B cell (primary cell): ENCODE data around the gene BBS1. TPM values are rescaled to one million over a fixed set of nuclear protein-coding genes. Genes with fewer than 3 reads are reported as not detected.

ENCODE experiments used
- ATAC-seq: fragments of 200-7000 bp; cut with Tn5 transposase; one replicate; pipeline ENCODE4 v1.10.0; 2021; ENCODE audit warnings: low read depth, mild to moderate bottlenecking, moderate number of reproducible peaks, moderate library complexity
- CTCF ChIA-PET: fragments of 350-600 bp; sonication (Branson Sonifier 250); formaldehyde crosslinking; loops from one replicate; lab custom pipeline; 2021; ENCODE audit warnings: antibody characterized with exemption, inconsistent platforms; lab: Charles Lee
- POLR2A ChIA-PET: fragments of 350-600 bp; sonication (Branson Sonifier 250); formaldehyde crosslinking; loops from one replicate; lab custom pipeline; 2021; ENCODE audit warnings: antibody characterized with exemption; lab: Charles Lee
- DNase-seq: peaks from one replicate; pipeline ENCODE4 v3.0.0; 2013
- H2AFZ ChIP-seq: 2 replicates; pipeline ENCODE4 v1.6.1; 2012; ENCODE audit warnings: mild to moderate bottlenecking, low read depth, low read length; ENCODE audit not compliant: insufficient read depth, poor library complexity, severe bottlenecking
- H3K27ac ChIP-seq, 2 donors: 1 replicate in 1 of 2; 2 replicates in 1 of 2; pipeline ENCODE4 v1.5.1; 2012 to 2013; ENCODE audit warnings: low read length in 2 of 2, mild to moderate bottlenecking in 2 of 2, moderate library complexity in 1 of 2
- H3K27me3 ChIP-seq, 4 experiments: fragments of 200-600 bp in 1 of 4; sonication (generic) in 1 of 4; replicated peaks in 1 of 4; 1 replicate in 2 of 4; 2 replicates in 2 of 4; pipeline versions ENCODE4 v1.6.1 to v1.7.0; 2013 to 2016; ENCODE audit warnings: low read length in 3 of 4, mild to moderate bottlenecking in 2 of 4, mixed read lengths in 1 of 4, moderate library complexity in 1 of 4; ENCODE audit not compliant: insufficient read depth in 4 of 4, control insufficient read depth in 3 of 4; ENCODE audit errors: control extremely low read depth in 1 of 4
- H3K36me3 ChIP-seq, 2 experiments: replicated peaks in 1 of 2; 1 replicate in 1 of 2; 2 replicates in 1 of 2; pipeline versions ENCODE4 v1.6.1 to v1.7.1; 2013; ENCODE audit warnings: low read length in 1 of 2; ENCODE audit not compliant: insufficient read depth in 2 of 2, control insufficient read depth in 1 of 2; ENCODE audit errors: control extremely low read depth in 1 of 2, extremely low read depth in 1 of 2
- H3K4me1 ChIP-seq, 2 donors: fragments of 200-600 bp in 1 of 2; sonication (generic) in 1 of 2; 1 replicate in 1 of 2; 2 replicates in 1 of 2; pipeline versions ENCODE4 v1.5.1 to v1.6.1; 2013 to 2017; ENCODE audit warnings: low read length in 2 of 2; ENCODE audit not compliant: control insufficient read depth in 2 of 2, insufficient read depth in 2 of 2
- H3K4me2 ChIP-seq: replicated peaks from 2 replicates; pipeline ENCODE3; 2012; ENCODE audit warnings: mild to moderate bottlenecking, low read depth, low read length; ENCODE audit not compliant: poor library complexity, severe bottlenecking
- H3K4me3 ChIP-seq, 5 experiments: fragments of 200-600 bp in 1 of 5; sonication (generic) in 1 of 5; 1 replicate in 3 of 5; 2 replicates in 2 of 5; pipeline versions ENCODE4 v1.5.1 to v1.7.0; 2011 to 2016; ENCODE audit warnings: low read length in 4 of 5, mild to moderate bottlenecking in 4 of 5, low read depth in 2 of 5, control low read depth in 1 of 5, moderate library complexity in 1 of 5; ENCODE audit not compliant: insufficient read depth in 1 of 5; ENCODE audit errors: control extremely low read depth in 1 of 5, extremely low read depth in 1 of 5
- H3K79me2 ChIP-seq: fragments of 200-600 bp; sonication (generic); one replicate; pipeline ENCODE4 v1.6.0; 2016; ENCODE audit warnings: low read length; ENCODE audit not compliant: control insufficient read depth, insufficient read depth
- H3K9ac ChIP-seq: fragments of 200-600 bp; sonication (generic); 2 replicates; pipeline ENCODE4 v1.6.1; 2017; ENCODE audit warnings: mild to moderate bottlenecking, low read length, moderate library complexity
- H3K9me3 ChIP-seq, 3 donors: one replicate each; pipeline versions ENCODE4 v1.6.1 to v1.7.1; 2013; ENCODE audit warnings: low read length in 2 of 3; ENCODE audit not compliant: control insufficient read depth in 2 of 3, insufficient read depth in 1 of 3; ENCODE audit errors: control extremely low read depth in 1 of 3
- H4K20me1 ChIP-seq: 2 replicates; pipeline ENCODE4 v1.6.0; 2012; ENCODE audit warnings: mild to moderate bottlenecking, low read length; ENCODE audit not compliant: insufficient read depth, control insufficient read depth, poor library complexity, severe bottlenecking
- H3K27ac Mint-ChIP-seq: one replicate; pipeline ENCODE4 v1.8.0; 2021; ENCODE audit warnings: mixed read lengths
- H3K27me3 Mint-ChIP-seq: one replicate; pipeline ENCODE4 v1.8.0; 2021; ENCODE audit warnings: mixed read lengths
- H3K4me1 Mint-ChIP-seq: one replicate; pipeline ENCODE4 v1.8.0; 2021; ENCODE audit warnings: mixed read lengths
- H3K4me3 Mint-ChIP-seq: one replicate; pipeline ENCODE4 v1.8.0; 2021; ENCODE audit warnings: mixed read lengths
- H3K9me3 Mint-ChIP-seq: one replicate; pipeline ENCODE4 v1.8.0; 2022; ENCODE audit warnings: mixed read lengths; ENCODE audit not compliant: insufficient read depth
- CTCF ChIP-seq: fragments of 200-600 bp; IDR thresholded peaks from one replicate; pipeline ENCODE4 v1.8.0; 2022; ENCODE audit warnings: antibody characterized with exemption, mild to moderate bottlenecking
- EZH2 ChIP-seq: IDR thresholded peaks from 2 replicates; pipeline ENCODE4 v1.6.1; 2012; ENCODE audit warnings: borderline replicate concordance, low read depth, mild to moderate bottlenecking, moderate library complexity, low read length; ENCODE audit not compliant: insufficient read depth, poor library complexity, severe bottlenecking
- WGBS: methylation state at CpG from one replicate; pipeline ENCODE4 v1.1.5; 2013; ENCODE audit warnings: missing lambda C conversion rate; ENCODE audit not compliant: insufficient coverage; 5-methylcytosine and 5-hydroxymethylcytosine counted together
- intact Hi-C: fragments of 100-400 bp; cut with micrococcal nuclease; formaldehyde crosslinking; loops from one replicate; pipeline ENCODE4 v1.10.0; 2022
- polyA plus RNA-seq: library from polyadenylated mRNA; depleted of rRNA; stranded (reverse); fragments of >200 nt; gene quantifications from 2 replicates; pipeline ENCODE4 v1.2.3, GENCODE V29; 2012
- total RNA-seq, 2 donors: library from RNA; stranded (reverse); fragments of 120-200 nt in 1 of 2; gene quantifications; 1 replicate in 1 of 2; 2 replicates in 1 of 2; pipeline versions ENCODE4 v1.2.3 to v1.2.4, GENCODE V29; 2013 to 2022

The BBS1 gene
- total and polyA plus RNA-seq, 2 donors (not counting 1 experiment from before 2014, with no cell fraction given), result 20.4 to 52.5 TPM

- peaks cover 3% of the 10 kb centered on the region for H3K4me1 Mint-ChIP-seq
- DNase-seq (no peak), ATAC-seq (no peak)
- Histone ChIP-seq H3K9ac (no peak overlapping the region), H3K79me2 (no peaks in the 10 kb centered on the region), H3K27ac (no peak overlapping the region), H3K4me2 (no peak overlapping the region), H3K36me3 (no peaks in the 10 kb centered on the region), H3K27me3 (no peaks in the 10 kb centered on the region), H4K20me1 (no peaks in the 10 kb centered on the region), H3K4me1 (no peaks in the 10 kb centered on the region), H2AFZ (no peak overlapping the region), H3K4me3 (no peak overlapping the region), H3K9me3 (no peaks in the 10 kb centered on the region)
- no peak overlapping the region for H3K4me3 Mint-ChIP-seq
- no peaks in the 10 kb centered on the region for H3K27me3 Mint-ChIP-seq
- WGBS, result 96% methylated on average over 19 of the region's 20 CpGs
- CTCF ChIA-PET, result no interaction called here
- H3K9me3 Mint-ChIP-seq, result no peaks in the 10 kb centered on the region
- POLR2A ChIA-PET, result no interaction called here
- intact Hi-C loops, result no loop called here
- H3K27ac Mint-ChIP-seq, result no peak overlapping the region
- TF ChIP-seq CTCF (no peak), EZH2 (no peak)
Measured at GRCh38 chr11:66473608-66474515, 36.6 kb upstream of the BBS1 start.
